ENCODE data around the gene PDE4A.

DNA sequence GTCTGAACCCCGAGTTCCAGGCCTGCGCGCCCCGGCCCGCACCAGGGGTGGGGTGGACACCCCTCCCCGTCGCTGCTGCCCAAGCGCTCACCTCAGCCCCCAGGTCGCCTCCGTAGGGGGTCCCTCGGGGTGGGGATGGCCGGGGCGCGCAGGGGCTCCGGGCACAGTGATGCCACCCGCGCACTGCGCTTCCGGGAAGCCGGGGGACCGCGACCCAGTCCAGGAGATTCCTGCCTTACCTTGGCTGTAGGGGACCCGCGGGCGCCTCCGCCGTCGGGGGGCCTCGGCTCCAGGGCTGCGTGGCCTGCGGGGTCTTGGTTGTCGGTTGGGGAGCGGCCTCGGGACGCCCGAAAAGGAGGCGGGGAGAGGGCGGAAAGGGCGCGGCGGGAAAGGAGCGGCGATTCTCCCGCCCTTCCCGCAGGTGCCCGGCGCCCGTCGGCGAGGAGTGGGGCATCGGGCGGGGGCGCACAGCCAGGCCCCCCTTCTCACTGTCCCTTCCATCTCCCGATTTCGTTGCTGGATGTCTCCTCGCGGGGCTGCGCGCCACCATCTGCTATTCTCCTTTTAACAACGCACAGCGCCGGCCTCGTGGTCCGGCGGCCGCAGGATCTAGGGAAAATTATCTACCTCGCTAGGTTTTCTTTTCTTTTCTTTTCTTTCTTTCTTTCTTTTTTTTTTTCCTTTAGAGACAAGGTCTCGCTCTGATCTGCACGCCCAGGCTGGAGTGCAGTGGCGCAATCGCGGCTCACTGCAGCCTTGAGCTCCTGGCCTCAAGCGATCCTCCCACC is 82.9 kb downstream of the PDE4A start, which contains the start of gene KEAP1:
- TF ChIP-seq TARDBP (IDR thresholded peaks at IDR 0.05) = no peak
- no peak for TF ChIP-seq SP1 (IDR thresholded peaks at IDR 0.05)
- no peak for TF ChIP-seq SUZ12 (IDR thresholded peaks at IDR 0.05)
- no peak for TF ChIP-seq BHLHE40 (IDR thresholded peaks at IDR 0.05; ENCODE audit: borderline replicate concordance)
- TF ChIP-seq FOXM1 (IDR thresholded peaks at IDR 0.05; ENCODE audit: borderline replicate concordance) = no peak
- TF ChIP-seq FOXA1 (IDR thresholded peaks at IDR 0.05) = no peak
- TF ChIP-seq L3MBTL2 (conservative IDR thresholded peaks at IDR 0.05) = peak; percentile 95
- no peak for TF ChIP-seq HDGF (IDR thresholded peaks at IDR 0.05; ENCODE audit: borderline replicate concordance)
- TF ChIP-seq FOXK2 (IDR thresholded peaks at IDR 0.05) = no peak
- no peak for TF ChIP-seq ZNF384 (IDR thresholded peaks at IDR 0.05)
- TF ChIP-seq NFRKB (IDR thresholded peaks at IDR 0.05) = no peak
- TF ChIP-seq ARNT (IDR thresholded peaks at IDR 0.05) = no peak
- TF ChIP-seq CTBP1 (IDR thresholded peaks at IDR 0.05; ENCODE audit: borderline replicate concordance) = no peak
- TF ChIP-seq LEF1 (IDR thresholded peaks at IDR 0.05; ENCODE audit: borderline replicate concordance) = no peak

All from HEK293T (cell line).